A549 treated with AZD9567 at 1 μM for 4 hours (cell line): ENCODE results near the gene WNT1. TPM values are rescaled to one million over a fixed set of nuclear protein-coding genes. Genes with fewer than 3 reads are reported as not detected.

Source experiments
- total RNA-seq: library from RNA; stranded (reverse); fragments of 200-300 nt; extraction: Qiagen RNA extraction; gene quantifications from 5 replicates; pipeline ENCODE4 v1.2.3, GENCODE V29; 2022; ENCODE audit not compliant: insufficient read depth

WNT1 gene
- 0.07 to 0.10 TPM in 2 of 5 replicates, not detected in the others for total RNA-seq

GRCh38 chr12:48978291-48978740, at the start of gene WNT1:
Gene WNT1, plus strand, starts transcription at chr12:48978322. Its CDS starts 329 bp downstream, at chr12:48978651.

GRCh38 chr12:48957141-48958048, 20.7 kb upstream of the WNT1 start, which contains the start of gene ARF3:
Gene ARF3, minus strand, starts transcription at chr12:48957487. Its CDS starts 16,392 bp downstream, at chr12:48941095.

GRCh38 chr12:48999371-49000131, 21.4 kb downstream of the WNT1 start, which contains the start of gene DDN:
Gene DDN, minus strand, starts transcription at chr12:48999375. Its CDS starts 88 bp downstream, at chr12:48999287.

GRCh38 chr12:49018261-49019119, 40.4 kb downstream of the WNT1 start, which contains the start of gene PRKAG1:
Gene PRKAG1, minus strand, starts transcription at chr12:49018776. Its CDS starts 36 bp downstream, at chr12:49018740.

Other genes starting within 250 kb of the WNT1 start
- 9.3 to 14.2 TPM (median 13.1 TPM) in 5 replicates for gene ADCY6, start 189.2 kb upstream of the WNT1 start, total RNA-seq
- gene CACNB3, start 159.8 kb upstream of the WNT1 start, total RNA-seq: 26.4 to 42.8 TPM (median 34.8 TPM) in 5 replicates
- 64.6 to 82.2 TPM (median 77.2 TPM) in 5 replicates for gene DDX23, start 126.2 kb upstream of the WNT1 start, total RNA-seq
- 5.2 to 9.6 TPM (median 5.9 TPM) in 5 replicates for gene RND1, start 112.5 kb upstream of the WNT1 start, total RNA-seq
- gene FKBP11, start 52.8 kb upstream of the WNT1 start, total RNA-seq: 17.8 to 59.9 TPM (median 58.1 TPM) in 5 replicates
- gene ARF3, start 20.8 kb upstream of the WNT1 start, total RNA-seq: 139 to 159 TPM (median 150 TPM) in 5 replicates
- gene WNT10B, start 6.6 kb upstream of the WNT1 start, total RNA-seq: 1.7 to 3.0 TPM (median 1.9 TPM) in 5 replicates
- 0.70 to 0.85 TPM (median 0.78 TPM) in 5 replicates for gene DDN, start 21.1 kb downstream of the WNT1 start, total RNA-seq
- gene PRKAG1, start 40.5 kb downstream of the WNT1 start, total RNA-seq: 42.4 to 54.4 TPM (median 43.6 TPM) in 5 replicates
- 31.9 to 37.6 TPM (median 34.3 TPM) in 5 replicates for gene KMT2D, start 82.5 kb downstream of the WNT1 start, total RNA-seq
- 2.1 to 7.2 TPM (median 5.3 TPM) in 5 replicates for gene RHEBL1, start 91.7 kb downstream of the WNT1 start, total RNA-seq
- 0.06 TPM in 1 of 5 replicates, not detected in the others for gene DHH, start 116.5 kb downstream of the WNT1 start, total RNA-seq
- gene LMBR1L, start 132.5 kb downstream of the WNT1 start, total RNA-seq: 11.5 to 19.4 TPM (median 17.1 TPM) in 5 replicates
- gene TUBA1B, start 153.1 kb downstream of the WNT1 start, total RNA-seq: 2,309 to 2,621 TPM (median 2,411 TPM) in 5 replicates
- gene TUBA1A, start 210.8 kb downstream of the WNT1 start, total RNA-seq: 188 to 279 TPM (median 226 TPM) in 5 replicates